Measurements from ENCODE around the gene TAPBP.

The TAPBP gene

GRCh38 chr6:33250731-33251130, 63.1 kb downstream of the TAPBP start:
- Histone ChIP-seq H3K9ac (ENCODE audit: low read depth, low read length) (no peak overlapping the region), H3K27me3 (ENCODE audit: insufficient read depth, low read length) (peaks cover 30% of the 10 kb centered on the region), H3K4me3 (ENCODE audit: low read length) (no peak overlapping the region), H3K36me3 (ENCODE audit: insufficient read depth, low read length) (peaks cover 14% of the 10 kb centered on the region), H3K9me3 (ENCODE audit: insufficient read depth, low read depth, low read length) (no peaks in the 10 kb centered on the region), H3K27ac (ENCODE audit: low read depth, low read length) (no peak overlapping the region), H3K4me1 (ENCODE audit: insufficient read depth, low read length) (peaks cover 6% of the 10 kb centered on the region; the same call in 1 of the 2 replicates)
- 94% methylated on average over 13 of the region's 13 CpGs for WGBS

- H3K9ac ChIP-seq (ENCODE audit: low read depth, low read length), result peak overlapping the region; percentile 78
- H3K27me3 ChIP-seq (ENCODE audit: insufficient read depth, low read length), result peaks cover 34% of the 10 kb centered on the region
- H3K36me3 ChIP-seq (ENCODE audit: insufficient read depth, low read length), result peaks cover 14% of the 10 kb centered on the region
- 45% methylated on average over 15 of the region's 15 CpGs for WGBS
- peaks cover 6% of the 10 kb centered on the region; the same call in 1 of the 2 replicates for H3K4me1 ChIP-seq (ENCODE audit: insufficient read depth, low read length)
- H3K9me3 ChIP-seq (ENCODE audit: insufficient read depth, low read depth, low read length), result no peaks in the 10 kb centered on the region
- peak overlapping the region; percentile 82; the same call in 1 of the 2 replicates for H3K27ac ChIP-seq (ENCODE audit: low read depth, low read length)
- H3K4me3 ChIP-seq (ENCODE audit: low read length), result peak overlapping the region; percentile 77
Measured at GRCh38 chr6:33249732-33250630, 63.9 kb downstream of the TAPBP start.
